Uterus (tissue), 2 donors: ENCODE measurements around the gene TBP.

Source experiments
- POLR2A ChIP-seq, 2 donors: fragments of 450-650 bp; IDR thresholded peaks; one replicate each; pipeline ENCODE4 v1.6.1; 2016; ENCODE audit warnings: antibody characterized with exemption in 2 of 2, mild to moderate bottlenecking in 1 of 2, moderate library complexity in 1 of 2
- TF ChIP-seq, protein P1 (sequence below), 4 experiments: fragments of 200-600 bp in 2 of 4; fragments of 450-650 bp in 2 of 4; sonication (generic) in 2 of 4; IDR thresholded peaks; one replicate each; pipeline ENCODE4 v1.5.1; 2016 to 2019; ENCODE audit warnings: antibody characterized with exemption in 4 of 4, mild to moderate bottlenecking in 2 of 4, moderate library complexity in 1 of 4

DNA sequence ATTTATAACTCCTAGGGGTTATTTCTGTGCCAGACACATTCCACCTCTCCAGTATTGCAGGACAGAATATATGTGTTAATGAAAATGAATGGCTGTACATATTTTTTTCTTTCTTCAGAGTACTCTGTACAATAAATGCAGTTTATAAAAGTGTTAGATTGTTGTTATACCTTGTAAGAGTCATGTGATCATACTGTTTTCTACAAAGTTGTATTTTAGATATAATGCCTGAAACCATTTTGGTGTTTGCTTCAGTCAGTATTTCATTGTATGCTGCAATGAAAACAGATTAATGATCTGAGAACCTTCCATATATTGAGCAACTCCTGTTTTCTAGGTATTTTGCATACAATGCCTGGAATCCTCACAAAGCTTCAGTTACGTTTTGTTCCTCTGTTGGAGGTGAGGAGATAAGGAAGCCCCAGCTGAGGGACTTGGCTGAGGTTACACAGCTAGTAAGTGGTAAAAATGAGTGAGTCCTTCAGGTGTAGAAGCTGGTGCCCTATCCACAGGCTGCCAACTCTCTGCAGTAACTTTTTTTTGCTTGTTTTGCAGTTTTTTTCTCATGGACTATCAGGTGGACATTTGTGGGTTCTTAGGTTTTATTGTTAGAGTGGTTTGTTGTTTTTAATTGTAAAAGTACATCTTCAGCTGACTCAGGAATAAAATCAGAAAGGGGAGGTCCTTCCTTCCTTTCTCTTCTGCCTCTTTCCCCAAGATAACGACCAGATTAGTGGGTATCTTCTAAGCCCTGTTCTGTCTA lies 18.7 kb downstream of the TBP start:
- TF ChIP-seq, protein P1, sequence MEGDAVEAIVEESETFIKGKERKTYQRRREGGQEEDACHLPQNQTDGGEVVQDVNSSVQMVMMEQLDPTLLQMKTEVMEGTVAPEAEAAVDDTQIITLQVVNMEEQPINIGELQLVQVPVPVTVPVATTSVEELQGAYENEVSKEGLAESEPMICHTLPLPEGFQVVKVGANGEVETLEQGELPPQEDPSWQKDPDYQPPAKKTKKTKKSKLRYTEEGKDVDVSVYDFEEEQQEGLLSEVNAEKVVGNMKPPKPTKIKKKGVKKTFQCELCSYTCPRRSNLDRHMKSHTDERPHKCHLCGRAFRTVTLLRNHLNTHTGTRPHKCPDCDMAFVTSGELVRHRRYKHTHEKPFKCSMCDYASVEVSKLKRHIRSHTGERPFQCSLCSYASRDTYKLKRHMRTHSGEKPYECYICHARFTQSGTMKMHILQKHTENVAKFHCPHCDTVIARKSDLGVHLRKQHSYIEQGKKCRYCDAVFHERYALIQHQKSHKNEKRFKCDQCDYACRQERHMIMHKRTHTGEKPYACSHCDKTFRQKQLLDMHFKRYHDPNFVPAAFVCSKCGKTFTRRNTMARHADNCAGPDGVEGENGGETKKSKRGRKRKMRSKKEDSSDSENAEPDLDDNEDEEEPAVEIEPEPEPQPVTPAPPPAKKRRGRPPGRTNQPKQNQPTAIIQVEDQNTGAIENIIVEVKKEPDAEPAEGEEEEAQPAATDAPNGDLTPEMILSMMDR (IDR thresholded peaks at IDR 0.05), result no peak
- no peak for TF ChIP-seq POLR2A (IDR thresholded peaks at IDR 0.05)
